SK-N-SH (cell line): ENCODE measurements around the gene CHRND. TPM values are rescaled to one million over a fixed set of nuclear protein-coding genes. Genes with fewer than 3 reads are reported as not detected.
A peak's percentile ranks its signal among the peaks of the same experiment; 100 is the strongest.

ENCODE experiments used
- CTCF ChIA-PET: fragments of 300-600, 350-600 bp; formaldehyde crosslinking; extraction: SDS; loops from one replicate; lab custom pipeline; 2021; lab: Yijun Ruan, JAX
- POLR2A ChIA-PET: fragments of 350-600 bp; sonication (Branson Sonifier 250); formaldehyde crosslinking; extraction: SDS; loops from one replicate; lab custom pipeline; 2020; ENCODE audit warnings: antibody characterized with exemption, inconsistent platforms; lab: Yijun Ruan, JAX
- DNase-seq: peaks from one replicate; pipeline ENCODE4 v3.0.0; 2012
- H2AFZ ChIP-seq: fragments of 200-600 bp; sonication (generic); 2 replicates; pipeline ENCODE4 v1.8.1; 2016; ENCODE audit warnings: antibody characterized with exemption, mild to moderate bottlenecking, low read depth
- H3F3A ChIP-seq: fragments of 200-600 bp; sonication (generic); replicated peaks from 2 replicates; pipeline ENCODE3; 2016; ENCODE audit warnings: antibody characterized with exemption, mild to moderate bottlenecking; ENCODE audit not compliant: insufficient read depth
- H3K27ac ChIP-seq, 2 experiments: fragments of 200-500 bp in 1 of 2; fragments of 200-600 bp in 1 of 2; sonication (Bioruptor generic) in 1 of 2; sonication (generic), shearing (Covaris generic) in 1 of 2; 2 replicates each; pipeline versions ENCODE4 v1.5.1 to v1.6.1; 2014 to 2016; ENCODE audit warnings: low read depth in 2 of 2, inconsistent platforms in 1 of 2, low read length in 1 of 2, mild to moderate bottlenecking in 1 of 2, mixed read lengths in 1 of 2
- H3K27me3 ChIP-seq: fragments of 200-600 bp; sonication (generic), shearing (Covaris generic); 2 replicates; pipeline ENCODE4 v1.6.1; 2016; ENCODE audit warnings: mixed run types; ENCODE audit not compliant: insufficient read depth
- H3K36me3 ChIP-seq, 2 experiments: fragments of 200-500 bp in 1 of 2; fragments of 200-600 bp in 1 of 2; sonication (Bioruptor generic) in 1 of 2; sonication (generic) in 1 of 2; replicated peaks in 1 of 2; 2 replicates each; pipeline versions ENCODE3 to v1.5.1; 2014 to 2016; ENCODE audit warnings: low read length in 1 of 2, mild to moderate bottlenecking in 1 of 2; ENCODE audit not compliant: insufficient read depth in 2 of 2, control insufficient read depth in 1 of 2
- H3K4me1 ChIP-seq, 2 experiments: fragments of 200-500 bp in 1 of 2; fragments of 200-600 bp in 1 of 2; sonication (Bioruptor generic) in 1 of 2; sonication (generic), shearing (Covaris generic) in 1 of 2; 2 replicates each; pipeline versions ENCODE4 v1.5.1 to v1.6.1; 2014 to 2016; ENCODE audit warnings: low read depth in 1 of 2, low read length in 1 of 2, mixed run types in 1 of 2; ENCODE audit not compliant: insufficient read depth in 2 of 2, control insufficient read depth in 1 of 2
- H3K4me2 ChIP-seq: fragments of 200-600 bp; sonication (generic), shearing (Covaris generic); 2 replicates; pipeline ENCODE4 v1.6.1; 2017; ENCODE audit warnings: mixed run types
- H3K4me3 ChIP-seq, 2 experiments: fragments of 200-500 bp in 1 of 2; fragments of 200-600 bp in 1 of 2; sonication (Bioruptor generic) in 1 of 2; sonication (generic), shearing (Covaris generic) in 1 of 2; 2 replicates each; pipeline versions ENCODE4 v1.5.1 to v1.8.1; 2014 to 2016; ENCODE audit warnings: low read depth in 2 of 2, inconsistent platforms in 1 of 2, low read length in 1 of 2, mild to moderate bottlenecking in 1 of 2, mixed read lengths in 1 of 2, moderate library complexity in 1 of 2
- H3K79me2 ChIP-seq: fragments of 200-600 bp; sonication (generic); 2 replicates; pipeline ENCODE4 v1.8.1; 2017; ENCODE audit warnings: mild to moderate bottlenecking; ENCODE audit not compliant: insufficient read depth
- H3K9ac ChIP-seq: fragments of 200-600 bp; sonication (generic); 2 replicates; pipeline ENCODE4 v1.6.1; 2017; ENCODE audit warnings: mixed run types
- H3K9me2 ChIP-seq: fragments of 200-600 bp; sonication (generic); 2 replicates; pipeline ENCODE4 v1.6.1; 2017; ENCODE audit warnings: mixed run types
- H3K9me3 ChIP-seq: fragments of 200-600 bp; sonication (generic); 2 replicates; pipeline ENCODE4 v1.6.1; 2017; ENCODE audit warnings: mixed run types, mild to moderate bottlenecking, moderate library complexity
- H4K20me1 ChIP-seq: fragments of 200-600 bp; sonication (generic); 2 replicates; pipeline ENCODE4 v1.6.1; 2017; ENCODE audit warnings: mild to moderate bottlenecking, mixed run types; ENCODE audit not compliant: insufficient read depth
- CHD2 ChIP-seq: fragments of 150-350 bp; IDR thresholded peaks from 2 replicates; pipeline ENCODE4 v1.6.1; 2018; ENCODE audit warnings: low read length; ENCODE audit not compliant: partially characterized antibody
- CTCF ChIP-seq: fragments of 200-600 bp; sonication (generic); IDR thresholded peaks from 2 replicates; pipeline ENCODE4 v1.6.1; 2017; ENCODE audit warnings: antibody characterized with exemption, mild to moderate bottlenecking, moderate library complexity
- EP300 ChIP-seq, 2 experiments: IDR thresholded peaks; 2 replicates each; pipeline versions ENCODE4 v1.4.0 to v1.6.1; 2012; ENCODE audit warnings: borderline replicate concordance in 1 of 2, low read depth in 1 of 2, low read length in 1 of 2
- EZH2phosphoT487 ChIP-seq: fragments of 200-600 bp; sonication (generic); IDR thresholded peaks from 2 replicates; pipeline ENCODE4 v1.6.1; 2017; ENCODE audit warnings: low read depth, mixed run types, mild to moderate bottlenecking, antibody characterized with exemption, moderate library complexity, borderline replicate concordance
- FOSL2 ChIP-seq: IDR thresholded peaks from 2 replicates; pipeline ENCODE4 v1.4.0; 2012; ENCODE audit warnings: low read depth, mild to moderate bottlenecking, moderate library complexity, borderline replicate concordance
- FOXJ3 ChIP-seq: sonication (generic); formaldehyde crosslinking; IDR thresholded peaks from 2 replicates; pipeline ENCODE4 v1.5.1; 2020; ENCODE audit warnings: mild to moderate bottlenecking, missing genetic modification reagents
- FOXM1 ChIP-seq: IDR thresholded peaks from 2 replicates; pipeline ENCODE4 v1.4.0; 2012; ENCODE audit warnings: low read depth, mild to moderate bottlenecking
- GABPA ChIP-seq: IDR thresholded peaks from 2 replicates; pipeline ENCODE4 v1.4.0; 2012; ENCODE audit warnings: low read depth, mild to moderate bottlenecking
- GATA2 ChIP-seq: sonication (generic); formaldehyde crosslinking; IDR thresholded peaks from 2 replicates; pipeline ENCODE4 v1.5.0; 2020; ENCODE audit warnings: mild to moderate bottlenecking, missing genetic modification reagents
- MXI1 ChIP-seq: IDR thresholded peaks from 2 replicates; pipeline ENCODE4 v1.6.1; 2012; ENCODE audit warnings: mild to moderate bottlenecking, low read depth, low read length, improper control_type of control experiment
- NFIC ChIP-seq: IDR thresholded peaks from 2 replicates; pipeline ENCODE4 v1.4.0; 2012; ENCODE audit warnings: borderline replicate concordance
- PBX3 ChIP-seq: IDR thresholded peaks from 2 replicates; pipeline ENCODE4; 2012
- POLR2AphosphoS5 ChIP-seq: IDR thresholded peaks from 2 replicates; pipeline ENCODE4 v1.6.1; 2012; ENCODE audit warnings: low read depth, low read length
- RAD21 ChIP-seq: IDR thresholded peaks from 2 replicates; pipeline ENCODE4 v1.6.1; 2012; ENCODE audit warnings: mild to moderate bottlenecking, low read length
- RFX5 ChIP-seq: IDR thresholded peaks from 2 replicates; pipeline ENCODE4 v1.6.1; 2012; ENCODE audit warnings: mild to moderate bottlenecking, improper control_type of control experiment, low read length
- RXRA ChIP-seq: IDR thresholded peaks from 2 replicates; pipeline ENCODE4 v1.4.0; 2012; ENCODE audit warnings: low read depth, mild to moderate bottlenecking, borderline replicate concordance
- SIN3A ChIP-seq: IDR thresholded peaks from 2 replicates; pipeline ENCODE4 v1.6.1; 2012; ENCODE audit warnings: low read depth, mild to moderate bottlenecking, low read length, moderate library complexity, borderline replicate concordance
- SMC3 ChIP-seq: IDR thresholded peaks from 2 replicates; pipeline ENCODE4 v1.6.1; 2012; ENCODE audit warnings: low read depth, low read length, improper control_type of control experiment
- TAF1 ChIP-seq: IDR thresholded peaks from 2 replicates; pipeline ENCODE4 v1.6.1; 2012; ENCODE audit warnings: low read depth, mild to moderate bottlenecking, low read length, moderate library complexity, borderline replicate concordance
- TCF12 ChIP-seq: IDR thresholded peaks from 2 replicates; pipeline ENCODE4 v1.4.0; 2012
- WGBS: methylation state at CpG from one replicate; pipeline ENCODE4 v1.1.6; 2017; ENCODE audit warnings: low lambda C conversion rate; 5-methylcytosine and 5-hydroxymethylcytosine counted together
- polyA plus RNA-seq, 3 experiments: library from polyadenylated mRNA; depleted of rRNA; stranded (reverse); fragments of >200 nt; gene quantifications; 2 replicates each; pipeline ENCODE4 v1.2.3, GENCODE V29; 2012
- TF ChIP-seq, protein P1 (sequence below): IDR thresholded peaks from 2 replicates; pipeline ENCODE4 v1.4.0; 2012; ENCODE audit warnings: low read depth
- TF ChIP-seq, protein P2 (sequence below): fragments of 150-350 bp; IDR thresholded peaks from 2 replicates; pipeline ENCODE4 v1.6.1; 2016; ENCODE audit warnings: mild to moderate bottlenecking, low read depth, low read length

Gene CHRND
- polyA plus RNA-seq, 1 of the 3 experiments (the other 2 are of a cell fraction): 0.12 TPM

- H3K4me3 ChIP-seq: no peak overlapping the region
- H2AFZ ChIP-seq: no peak overlapping the region
- H3F3A ChIP-seq: no peaks in the 10 kb centered on the region
- H3K9me2 ChIP-seq: no peaks in the 10 kb centered on the region
- peak; percentile 64 for TF ChIP-seq GATA2
- TF ChIP-seq, protein P1, sequence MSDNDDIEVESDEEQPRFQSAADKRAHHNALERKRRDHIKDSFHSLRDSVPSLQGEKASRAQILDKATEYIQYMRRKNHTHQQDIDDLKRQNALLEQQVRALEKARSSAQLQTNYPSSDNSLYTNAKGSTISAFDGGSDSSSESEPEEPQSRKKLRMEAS: no peak
- H3K9ac ChIP-seq: no peak overlapping the region
- POLR2A ChIA-PET: no interaction called here
- peak overlapping the region in 1 of 2 experiments; percentile 26; a peak in 1 of 4 replicates for H3K27ac ChIP-seq
- CTCF ChIA-PET: interaction anchor here (0.7 to 3.1 kb wide), 3 partner anchors 16 to 59 kb away, joined by 3 to 11 read pairs (median 4); no protein-coding TSS in a partner anchor
- H4K20me1 ChIP-seq: no peaks in the 10 kb centered on the region
- H3K36me3 ChIP-seq: no peaks in the 10 kb centered on the region
- H3K9me3 ChIP-seq: no peaks in the 10 kb centered on the region
- WGBS: 20% methylated on average over 7 of the region's 10 CpGs
- H3K4me1 ChIP-seq: peaks cover 0 to 45% of the 10 kb centered on the region in 2 experiments; a peak in 1 of 4 replicates
- peak; percentile 82 for DNase-seq
- peaks cover 23% of the 10 kb centered on the region for H3K27me3 ChIP-seq
- no peaks in the 10 kb centered on the region for H3K79me2 ChIP-seq
- H3K4me2 ChIP-seq: no peak overlapping the region
Observed at GRCh38 chr2:232505856-232506255, 20.1 kb upstream of the CHRND start.

DNA sequence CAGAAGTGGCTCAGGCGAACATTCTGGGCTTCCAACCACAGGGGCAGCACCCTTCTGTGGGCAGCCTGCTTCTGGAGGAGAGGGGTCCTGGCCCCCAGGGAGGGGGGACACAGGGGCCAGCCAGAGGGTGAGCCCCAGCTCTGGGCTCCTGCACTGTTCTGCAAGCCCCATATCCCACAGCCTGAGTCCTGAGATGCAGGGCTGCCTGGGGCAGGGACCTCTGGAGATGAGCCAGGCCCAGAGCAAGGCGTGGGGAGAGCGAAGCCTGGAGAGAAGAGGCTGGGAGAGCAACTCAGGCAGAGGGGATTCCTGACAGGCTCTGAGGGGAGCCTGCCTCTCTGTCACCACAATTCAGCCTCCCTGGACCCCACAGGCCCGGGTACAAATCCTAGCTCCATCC, 19.3 kb upstream of the CHRND start:
- H3K9ac ChIP-seq: no peak overlapping the region
- H3K4me2 ChIP-seq: no peak overlapping the region
- POLR2A ChIA-PET: no interaction called here
- no peak overlapping the region for H3K4me3 ChIP-seq
- peaks cover 30% of the 10 kb centered on the region for H3K27me3 ChIP-seq
- H3K9me2 ChIP-seq: no peaks in the 10 kb centered on the region
- no peaks in the 10 kb centered on the region for H3K79me2 ChIP-seq
- no peaks in the 10 kb centered on the region for H4K20me1 ChIP-seq
- no peak for TF ChIP-seq SMC3
- TF ChIP-seq PBX3: no peak
- TF ChIP-seq CTCF: no peak
- no peak for TF ChIP-seq RAD21
- TF ChIP-seq RXRA: no peak
- no peak for TF ChIP-seq EZH2phosphoT487
- no peak for TF ChIP-seq FOXM1
- no peak for TF ChIP-seq TAF1
- TF ChIP-seq GABPA: no peak
- TF ChIP-seq MXI1: no peak
- TF ChIP-seq POLR2AphosphoS5: no peak
- TF ChIP-seq FOSL2: no peak
- TF ChIP-seq TCF12: no peak
- no peak for TF ChIP-seq EP300 (IDR thresholded peaks at IDR 0.05; ENCODE audit: borderline replicate concordance in 1 of 2, low read depth in 1 of 2, low read length in 1 of 2)
- no peak for TF ChIP-seq FOXJ3 (CRISPR knock-in tag)
- no peak for TF ChIP-seq RFX5
- no peak for TF ChIP-seq CHD2
- TF ChIP-seq, protein P2, sequence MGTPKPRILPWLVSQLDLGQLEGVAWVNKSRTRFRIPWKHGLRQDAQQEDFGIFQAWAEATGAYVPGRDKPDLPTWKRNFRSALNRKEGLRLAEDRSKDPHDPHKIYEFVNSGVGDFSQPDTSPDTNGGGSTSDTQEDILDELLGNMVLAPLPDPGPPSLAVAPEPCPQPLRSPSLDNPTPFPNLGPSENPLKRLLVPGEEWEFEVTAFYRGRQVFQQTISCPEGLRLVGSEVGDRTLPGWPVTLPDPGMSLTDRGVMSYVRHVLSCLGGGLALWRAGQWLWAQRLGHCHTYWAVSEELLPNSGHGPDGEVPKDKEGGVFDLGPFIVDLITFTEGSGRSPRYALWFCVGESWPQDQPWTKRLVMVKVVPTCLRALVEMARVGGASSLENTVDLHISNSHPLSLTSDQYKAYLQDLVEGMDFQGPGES: no peak
- TF ChIP-seq NFIC: no peak
- no peak for TF ChIP-seq SIN3A
- TF ChIP-seq, all 33 proteins: peak for 0
- 74% methylated on average over 3 of the region's 4 CpGs for WGBS
- peak; percentile 70 for DNase-seq
- CTCF ChIA-PET: interaction anchor here (3.1 kb wide), 1 partner anchor 15 kb away, joined by 11 read pairs; no protein-coding TSS in a partner anchor
- H3F3A ChIP-seq: no peaks in the 10 kb centered on the region
- H3K9me3 ChIP-seq: no peaks in the 10 kb centered on the region
- H3K27ac ChIP-seq: no peak overlapping the region
- peaks cover 0 to 45% of the 10 kb centered on the region in 2 experiments; a peak in 1 of 4 replicates for H3K4me1 ChIP-seq
- H2AFZ ChIP-seq: no peak overlapping the region
- H3K36me3 ChIP-seq: no peaks in the 10 kb centered on the region
